Left lobe of liver (tissue), 2 donors: ENCODE data around the gene RARG. TPM values are rescaled to one million over a fixed set of nuclear protein-coding genes. Genes with fewer than 3 reads are reported as not detected.
"Not testable (repeated sequence)": the region's sequence is repeated elsewhere in the genome, so short reads cannot be mapped to it uniquely, and the experiment has no call there.

ENCODE experiments used
- ATAC-seq: fragments of 200-7000 bp; cut with Tn5 transposase; one replicate; pipeline ENCODE4 v1.9.1; 2020; ENCODE audit warnings: mild to moderate bottlenecking, moderate library complexity
- DNase-seq: peaks from one replicate; pipeline ENCODE4 v3.0.0-alpha.2; 2020; ENCODE audit warnings: low spot score
- total RNA-seq: library from RNA; stranded (reverse); gene quantifications from one replicate; pipeline ENCODE4 v1.2.1, GENCODE V29; 2021
- donor health status: DM: no; HTN: no; CAD: no; lungs with moderate emphysema.
- donor health status: DM: no; HTN: yes; CAD: no.

Gene RARG
- total RNA-seq, 1 donor from 2014 or later, result 2.5 TPM

GRCh38 chr12:53174881-53175491, 57.0 kb downstream of the RARG start:
- peak; percentile 78 for ATAC-seq

GRCh38 chr12:53173085-53173715, 58.8 kb downstream of the RARG start:
- ATAC-seq, result no peak
- peak; percentile 36 for DNase-seq

More at GRCh38 chr12:53174881-53175491, 57.0 kb downstream of the RARG start:
- peak; percentile 95 for DNase-seq

GRCh38 chr12:53172352-53172751, 59.7 kb downstream of the RARG start:
- ATAC-seq, result no peak
- DNase-seq, result peak; percentile 38

- peak; percentile 83 for DNase-seq
- ATAC-seq, result peak; percentile 22
Observed at GRCh38 chr12:53171725-53172329, 60.2 kb downstream of the RARG start.

- DNase-seq (no peak), ATAC-seq (no peak)
Observed at GRCh38 chr12:53170876-53171724, 60.9 kb downstream of the RARG start.

DNA sequence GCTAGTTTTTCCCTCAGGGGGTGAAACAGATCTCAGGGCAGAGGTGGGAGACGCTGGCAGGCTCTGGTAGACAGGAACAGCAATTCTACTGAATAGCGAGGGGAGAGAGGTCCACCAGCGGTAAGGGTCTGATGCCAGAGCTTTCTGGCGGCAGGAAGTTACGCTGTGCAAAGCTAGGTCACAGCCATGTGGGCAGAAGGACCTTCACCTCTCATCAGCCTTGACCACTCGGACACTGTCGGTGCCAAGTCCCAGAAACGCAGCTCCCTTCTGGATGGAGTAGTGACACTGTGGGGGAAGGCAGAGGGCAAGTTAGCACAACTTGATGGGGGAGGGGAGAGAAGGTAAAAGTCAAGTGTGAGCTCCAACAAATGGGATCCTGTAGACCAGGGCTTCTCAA, 61.8 kb downstream of the RARG start:
- DNase-seq (peak; percentile 93), ATAC-seq (peak; percentile 72)

GRCh38 chr12:53169644-53170043, 62.4 kb downstream of the RARG start:
- DNase-seq, result peak; percentile 49
- peak; percentile 57 for ATAC-seq

GRCh38 chr12:53166837-53167236, 65.2 kb downstream of the RARG start:
- ATAC-seq (no peak), DNase-seq (no peak)

DNA sequence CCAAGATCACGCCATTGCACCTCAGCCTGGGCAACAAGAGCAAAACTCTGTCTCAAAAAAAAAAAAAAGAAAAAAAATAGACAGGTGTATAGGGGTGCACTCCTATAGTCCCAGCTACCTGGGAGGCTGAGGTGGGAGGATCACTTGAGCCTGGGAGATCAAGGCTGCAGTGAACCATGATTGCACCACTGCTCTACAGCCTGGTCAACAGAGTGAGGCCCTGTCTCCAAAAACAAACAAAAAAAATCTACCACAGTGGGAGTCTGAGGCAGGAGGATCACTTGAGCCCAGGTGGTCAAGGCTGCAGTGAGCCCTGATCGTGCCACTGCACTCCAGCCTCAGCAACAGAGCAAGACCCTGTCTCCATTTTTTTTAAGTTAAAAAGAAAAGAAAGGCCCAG, 69.0 kb downstream of the RARG start:
- not testable (repeated sequence) for ATAC-seq, DNase-seq

- DNase-seq (peak; percentile 60), ATAC-seq (peak; percentile 30)
Observed at GRCh38 chr12:53161119-53161911, 70.7 kb downstream of the RARG start.

DNA sequence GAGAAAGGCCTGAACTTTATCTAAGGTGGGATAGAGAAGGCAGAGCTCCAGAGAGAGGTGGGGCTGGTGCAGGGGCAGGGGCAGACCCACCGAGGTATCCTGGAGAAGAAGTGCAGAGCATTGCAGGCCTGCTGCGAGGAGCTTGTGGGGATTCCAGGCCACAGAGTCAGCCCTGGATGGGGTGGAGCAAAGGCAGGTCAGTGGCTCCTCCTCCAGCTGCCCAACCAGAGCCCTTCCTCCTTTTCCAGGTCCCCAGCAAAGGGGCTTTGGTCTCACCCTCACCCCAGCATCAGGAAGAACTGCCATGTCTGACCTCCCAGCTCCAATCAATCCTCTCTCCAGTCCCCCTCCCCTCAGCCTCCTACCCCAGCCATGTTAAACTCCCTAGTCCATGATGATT, 71.3 kb downstream of the RARG start:
- peak; percentile 24 for ATAC-seq

More for the DNA sequence above, 71.3 kb downstream of the RARG start:
- no peak for DNase-seq

Other genes starting within 250 kb of the RARG start
- gene EIF4B, start 225.8 kb downstream of the RARG start, total RNA-seq, result 184 TPM
- 146 TPM for gene TNS2, start 182.1 kb downstream of the RARG start, total RNA-seq
- 16.2 TPM for gene SPRYD3, start 152.8 kb downstream of the RARG start, total RNA-seq
- gene IGFBP6, start 134.5 kb downstream of the RARG start, total RNA-seq, result 5.2 TPM
- 0.25 TPM for gene SOAT2, start 128.7 kb downstream of the RARG start, total RNA-seq
- gene ZNF740, start 51.5 kb downstream of the RARG start, total RNA-seq, result 25.9 TPM
- gene CSAD, start 51.3 kb downstream of the RARG start, total RNA-seq, result 53.6 TPM
- gene ITGB7, start 25.0 kb downstream of the RARG start, total RNA-seq, result 8.6 TPM
- 0.73 TPM for gene ESPL1, start 36.1 kb upstream of the RARG start, total RNA-seq
- gene PFDN5, start 63.3 kb upstream of the RARG start, total RNA-seq, result 114 TPM
- gene MYG1, start 67.5 kb upstream of the RARG start, total RNA-seq, result 24.0 TPM
- gene AAAS, start 89.4 kb upstream of the RARG start, total RNA-seq, result 28.2 TPM
- not detected for gene SP7, start 104.1 kb upstream of the RARG start, total RNA-seq
- gene SP1, start 148.0 kb upstream of the RARG start, total RNA-seq, result 24.5 TPM
- 0.78 TPM for gene AMHR2, start 191.6 kb upstream of the RARG start, total RNA-seq
- gene PRR13, start 209.5 kb upstream of the RARG start, total RNA-seq, result 69.9 TPM
- 338 TPM for gene PCBP2, start 219.9 kb upstream of the RARG start, total RNA-seq